Mammary epithelial cell (primary cell): ENCODE results near the gene TMEM150C.

Experiments used
- CTCF ChIP-seq, 2 donors: IDR thresholded peaks in 1 of 2; conservative IDR thresholded peaks in 1 of 2; 2 replicates each; pipeline ENCODE4 v1.5.1; 2011 to 2012; ENCODE audit warnings: inconsistent platforms in 2 of 2, low read length in 2 of 2, mild to moderate bottlenecking in 2 of 2, control low read depth in 1 of 2, low read depth in 1 of 2; ENCODE audit not compliant: insufficient read depth in 1 of 2; ENCODE audit errors: extremely low read depth in 1 of 2
- EZH2 ChIP-seq: IDR thresholded peaks from 2 replicates; pipeline ENCODE4 v1.6.1; 2012; ENCODE audit warnings: low read length, inconsistent platforms, borderline replicate concordance

- TF ChIP-seq CTCF (conservative IDR thresholded peaks at IDR 0.05 in 1 of 2, IDR thresholded peaks at IDR 0.05 in 1 of 2; ENCODE audit: extremely low read depth in 1 of 2, insufficient read depth in 1 of 2, low read depth in 1 of 2, low read length in 2 of 2) (no peak), EZH2 (no peak)
Measured at GRCh38 chr4:82553020-82553419, 8.8 kb downstream of the TMEM150C start.
